A549 (cell line): ENCODE measurements around the gene GRIK4.

Source experiments
- BHLHE40 ChIP-seq: IDR thresholded peaks from 2 replicates; pipeline ENCODE4 v1.6.1; 2012; ENCODE audit warnings: low read depth, low read length, inconsistent platforms
- EP300 ChIP-seq, 2 experiments: fragments of >200 bp; sonication (Bioruptor Twin); formaldehyde crosslinking; IDR thresholded peaks; 2 replicates in 1 of 2; 3 replicates in 1 of 2; pipeline ENCODE4 v1.6.1; 2016 to 2017
- HOXA7 ChIP-seq: fragments of 250-450 bp; sonication (Bioruptor Pico); IDR thresholded peaks from 2 replicates; pipeline ENCODE4 v1.5.0; 2020; ENCODE audit warnings: mild to moderate bottlenecking, moderate library complexity
- POLR2A ChIP-seq: IDR thresholded peaks from 2 replicates; pipeline ENCODE4 v1.6.1; 2012; ENCODE audit warnings: mild to moderate bottlenecking, low read length
- TF ChIP-seq, protein P1 (sequence below): fragments of >200 bp; sonication (Bioruptor Twin); formaldehyde crosslinking; IDR thresholded peaks from 3 replicates; pipeline ENCODE4 v1.5.1; 2016

DNA sequence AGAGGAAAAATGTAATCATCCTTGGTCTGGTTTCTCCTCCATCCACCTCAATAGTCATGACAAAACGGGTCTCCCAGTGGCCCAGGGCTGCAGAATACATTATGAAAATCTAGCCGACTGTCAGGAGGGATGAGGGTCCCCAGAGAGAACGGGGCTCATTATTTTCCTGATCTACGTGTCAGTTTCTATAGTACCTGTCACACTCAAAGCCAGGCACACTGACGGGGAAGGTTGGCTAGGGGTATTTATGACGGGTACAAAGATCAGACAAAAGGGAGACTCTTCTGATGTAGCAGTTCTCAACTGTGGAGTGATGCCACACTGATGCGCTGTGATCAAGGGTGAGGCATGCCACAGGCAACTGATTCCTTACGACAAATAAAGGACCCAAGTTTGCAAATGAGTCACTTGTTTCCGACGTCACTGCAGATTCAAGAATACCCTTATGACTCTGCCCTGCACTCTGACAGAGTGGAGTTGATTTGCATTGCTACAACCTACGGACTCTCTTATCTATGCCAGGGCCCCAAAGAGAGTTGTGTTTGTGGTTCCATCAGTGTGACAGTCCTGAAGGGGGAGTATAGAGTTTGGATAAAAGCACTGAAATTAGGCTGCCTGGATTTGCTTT lies 324.2 kb downstream of the GRIK4 start:
- TF ChIP-seq, protein P1, sequence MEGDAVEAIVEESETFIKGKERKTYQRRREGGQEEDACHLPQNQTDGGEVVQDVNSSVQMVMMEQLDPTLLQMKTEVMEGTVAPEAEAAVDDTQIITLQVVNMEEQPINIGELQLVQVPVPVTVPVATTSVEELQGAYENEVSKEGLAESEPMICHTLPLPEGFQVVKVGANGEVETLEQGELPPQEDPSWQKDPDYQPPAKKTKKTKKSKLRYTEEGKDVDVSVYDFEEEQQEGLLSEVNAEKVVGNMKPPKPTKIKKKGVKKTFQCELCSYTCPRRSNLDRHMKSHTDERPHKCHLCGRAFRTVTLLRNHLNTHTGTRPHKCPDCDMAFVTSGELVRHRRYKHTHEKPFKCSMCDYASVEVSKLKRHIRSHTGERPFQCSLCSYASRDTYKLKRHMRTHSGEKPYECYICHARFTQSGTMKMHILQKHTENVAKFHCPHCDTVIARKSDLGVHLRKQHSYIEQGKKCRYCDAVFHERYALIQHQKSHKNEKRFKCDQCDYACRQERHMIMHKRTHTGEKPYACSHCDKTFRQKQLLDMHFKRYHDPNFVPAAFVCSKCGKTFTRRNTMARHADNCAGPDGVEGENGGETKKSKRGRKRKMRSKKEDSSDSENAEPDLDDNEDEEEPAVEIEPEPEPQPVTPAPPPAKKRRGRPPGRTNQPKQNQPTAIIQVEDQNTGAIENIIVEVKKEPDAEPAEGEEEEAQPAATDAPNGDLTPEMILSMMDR = no peak
- TF ChIP-seq HOXA7 (CRISPR knock-in tag) (no peak), BHLHE40 (no peak), POLR2A (no peak), EP300 (IDR thresholded peaks at IDR 0.05) (no peak)
